Measurements from ENCODE around the gene GRAMD1A. TPM values are rescaled to one million over a fixed set of nuclear protein-coding genes. Genes with fewer than 3 reads are reported as not detected.
"Not testable (repeated sequence)": the region's sequence is repeated elsewhere in the genome, so short reads cannot be mapped to it uniquely, and the experiment has no call there.

The GRAMD1A gene
- total RNA-seq, 4 donors from 2014 or later = 4.6 to 23.3 (median 8.8) TPM

GRCh38 chr19:34963573-34964406, 36.3 kb upstream of the GRAMD1A start, which contains the start of gene ZNF792:
ZNF792 (minus strand) TSS chr19:34964229; CDS start chr19:34963662, 567 bp downstream.
- H3K27ac ChIP-seq = peak within 1 kb of the TSS; percentile 64 to 85 (median 71)
- peaks cover 0 to 31% (median 11%) of the 10 kb centered on the region in 3 donors for H3K4me1 ChIP-seq
- peak within 1 kb of the TSS; percentile 58 to 92 (median 79) for H3K4me3 ChIP-seq
- peaks cover 0 to 37% (median 25%) of the 10 kb centered on the region in 3 donors for H3K9me3 ChIP-seq
- 0% methylated on average over 6 to 15 of the region's 78 CpGs for WGBS, 2 donors
- intact Hi-C loops (cut with DNase I) = no loop called here
- H3K27me3 ChIP-seq = no peaks in the 10 kb centered on the region
- peaks cover 13 to 31% (median 14%) of the 10 kb centered on the region in 3 donors for H3K36me3 ChIP-seq
- no peak for TF ChIP-seq CTCF (IDR thresholded peaks at IDR 0.05)
- no peak for TF ChIP-seq POLR2A (IDR thresholded peaks at IDR 0.05)
- DNase-seq = no peak

GRCh38 chr19:34964598-34964997, 35.5 kb upstream of the GRAMD1A start:
- intact Hi-C loops (cut with DNase I) = no loop called here
- Histone ChIP-seq H3K36me3 (peaks cover 5 to 23% (median 6%) of the 10 kb centered on the region in 3 donors), H3K4me1 (peaks cover 0 to 31% (median 11%) of the 10 kb centered on the region in 3 donors), H3K27me3 (no peaks in the 10 kb centered on the region), H3K27ac (peak overlapping the region in 1 of 4 donors; percentile 85), H3K4me3 (peak overlapping the region in 3 of 4 donors; percentile 70 to 92 (median 88)), H3K9me3 (peaks cover 0 to 28% (median 17%) of the 10 kb centered on the region in 3 donors)
- WGBS, 2 donors = 47 to 100% methylated on average over 2 to 6 of the region's 6 CpGs
- no peak for DNase-seq
- TF ChIP-seq POLR2A (IDR thresholded peaks at IDR 0.05) (no peak), CTCF (IDR thresholded peaks at IDR 0.05) (no peak)

GRCh38 chr19:34965505-34965904, 34.6 kb upstream of the GRAMD1A start:
- Histone ChIP-seq H3K36me3 (peaks cover 0 to 14% (median 0%) of the 10 kb centered on the region in 3 donors), H3K9me3 (peaks cover 0 to 19% (median 8%) of the 10 kb centered on the region in 3 donors), H3K4me1 (peaks cover 0 to 31% (median 11%) of the 10 kb centered on the region in 3 donors)
- WGBS, 2 donors = 55 to 69% methylated on average over 5 of the region's 5 CpGs
- H3K27me3 ChIP-seq; intact Hi-C loops (cut with DNase I); H3K27ac ChIP-seq; H3K4me3 ChIP-seq; DNase-seq: not testable (repeated sequence)

GRCh38 chr19:34967551-34967950, 32.6 kb upstream of the GRAMD1A start:
- TF ChIP-seq POLR2A (IDR thresholded peaks at IDR 0.05) (no peak), CTCF (IDR thresholded peaks at IDR 0.05) (no peak)
- no peak for DNase-seq
- intact Hi-C loops (cut with DNase I) = no loop called here
- no peaks in the 10 kb centered on the region for H3K36me3 ChIP-seq
- H3K9me3 ChIP-seq = peaks cover 0 to 8% (median 0%) of the 10 kb centered on the region in 3 donors
- WGBS, 2 donors = 75 to 79% methylated on average over 6 of the region's 6 CpGs
- no peaks in the 10 kb centered on the region for H3K27me3 ChIP-seq
- peaks cover 0 to 21% (median 3%) of the 10 kb centered on the region in 3 donors for H3K4me1 ChIP-seq
- no peak overlapping the region for H3K27ac ChIP-seq
- no peak overlapping the region for H3K4me3 ChIP-seq

- no peak for DNase-seq
- Histone ChIP-seq H3K9me3 (peaks cover 0 to 8% (median 0%) of the 10 kb centered on the region in 3 donors), H3K36me3 (no peaks in the 10 kb centered on the region), H3K4me3 (no peak overlapping the region), H3K27me3 (peaks cover 0 to 8% (median 0%) of the 10 kb centered on the region in 4 donors), H3K4me1 (peaks cover 0 to 9% (median 4%) of the 10 kb centered on the region in 3 donors), H3K27ac (no peak overlapping the region)
- no peak for TF ChIP-seq CTCF (IDR thresholded peaks at IDR 0.05)
- 93 to 95% methylated on average over 3 to 6 of the region's 6 CpGs for WGBS, 2 donors
- intact Hi-C loops (cut with DNase I) = no loop called here
Observed at GRCh38 chr19:34969721-34970120, 30.4 kb upstream of the GRAMD1A start.

GRCh38 chr19:34970185-34970780, 29.8 kb upstream of the GRAMD1A start:
- H3K36me3 ChIP-seq; H3K27ac ChIP-seq; H3K4me1 ChIP-seq; H3K4me3 ChIP-seq; DNase-seq; H3K27me3 ChIP-seq; intact Hi-C loops (cut with DNase I); H3K9me3 ChIP-seq: not testable (repeated sequence)
- WGBS, 2 donors = 82 to 83% methylated on average over 10 to 12 of the region's 12 CpGs

All from esophagus squamous epithelium (tissue), 5 donors.